Measurements from ENCODE around the gene ZNF22.

Gene ZNF22

DNA sequence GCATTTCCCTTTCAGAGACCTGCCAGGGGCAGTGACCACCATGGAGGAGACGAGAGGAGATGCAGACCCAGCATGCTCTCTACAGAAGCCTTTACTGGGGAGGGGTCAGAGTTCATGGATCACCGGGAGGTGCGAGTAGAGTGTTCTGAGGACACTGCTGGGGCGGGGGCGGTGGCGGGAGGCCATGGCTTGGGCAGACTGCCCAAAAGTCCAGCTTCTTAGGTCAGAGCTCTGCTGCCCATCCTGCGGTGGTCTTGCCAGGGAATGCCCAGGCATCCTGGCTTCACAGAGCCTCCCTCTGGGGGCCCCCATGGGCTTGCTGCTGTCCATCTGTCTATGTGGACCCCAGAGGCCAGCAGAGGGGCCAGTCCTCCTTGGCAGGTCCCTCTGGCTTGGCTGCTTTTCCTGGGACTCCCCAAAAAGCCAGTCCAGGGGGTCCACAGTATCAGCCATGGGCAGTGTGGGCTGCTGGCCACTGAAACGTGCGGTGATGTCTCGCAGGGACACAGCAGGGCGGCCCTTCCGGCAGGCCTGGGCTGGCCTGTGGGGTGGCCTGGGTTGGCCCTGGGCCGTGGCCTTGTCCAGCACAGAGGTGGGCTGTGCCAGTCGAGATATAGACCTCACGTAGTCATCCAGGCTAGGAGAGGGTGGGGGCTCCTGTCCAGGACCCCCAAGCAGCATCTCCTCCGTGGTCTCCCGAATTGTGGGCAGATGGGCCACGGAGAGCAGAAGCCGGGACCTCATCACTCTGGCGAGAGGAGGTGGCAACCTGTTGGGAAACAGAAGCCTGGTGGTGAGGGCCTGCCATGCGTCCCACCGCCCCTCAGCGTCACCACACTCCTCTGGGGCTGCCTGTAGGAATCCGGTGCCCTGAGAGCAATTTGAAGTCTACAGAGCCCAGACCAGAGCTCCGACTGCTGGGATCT lies 23.2 kb upstream of the ZNF22 start:
- no peak for DNase-seq (ENCODE audit: low spot score)

- DNase-seq (ENCODE audit: low spot score), result no peak
These were observed 22.5 kb upstream of the ZNF22 start for GRCh38 chr10:44978213-44978569.

DNA sequence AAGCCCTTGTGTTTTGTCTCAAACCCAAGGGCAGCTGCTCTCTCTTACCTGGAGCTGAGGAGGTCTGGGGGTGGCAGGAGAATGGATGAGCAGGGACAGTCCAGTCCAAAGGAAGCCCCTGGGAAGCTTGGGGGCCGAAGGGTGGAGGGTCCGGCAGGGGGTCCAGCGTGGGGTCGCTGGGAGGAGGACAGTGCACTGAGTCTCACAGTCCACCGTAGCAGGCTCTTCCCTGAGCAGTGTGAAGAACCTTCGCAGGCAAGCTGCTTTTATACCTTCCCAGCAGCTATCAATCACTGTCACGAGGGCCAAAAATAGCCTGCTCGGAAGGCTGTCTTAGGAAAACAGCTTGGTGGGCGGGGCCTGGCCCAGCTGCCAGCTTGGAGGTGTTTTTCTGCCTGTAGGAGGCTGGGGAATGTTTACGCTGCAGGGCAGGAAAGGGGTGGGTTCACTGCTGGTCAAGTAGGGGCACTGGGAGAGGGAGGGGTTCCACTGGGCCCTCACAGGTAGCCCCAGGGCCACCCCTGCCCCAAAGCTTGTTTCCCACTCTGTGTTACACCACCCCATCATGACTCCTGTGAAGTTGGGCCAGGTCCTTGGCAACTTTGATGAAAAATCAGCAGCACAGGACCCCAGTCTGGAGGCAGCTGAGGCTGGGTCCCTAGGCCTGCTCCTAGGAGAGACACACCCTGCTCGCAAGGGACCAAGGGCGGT lies 22.0 kb upstream of the ZNF22 start, which contains the start of gene DEPP1:
Gene DEPP1 (minus strand): TSS at position 240 of the 711 bp plus-strand sequence. CDS start 779 bp downstream, outside the sequence.
- DNase-seq (ENCODE audit: low spot score), result peak; percentile 87

GRCh38 chr10:44979281-44980191 lies 21.2 kb upstream of the ZNF22 start:
- no peak for DNase-seq (ENCODE audit: low spot score)

GRCh38 chr10:44980309-44981171 lies 20.2 kb upstream of the ZNF22 start:
- DNase-seq (ENCODE audit: low spot score), result no peak

DNA sequence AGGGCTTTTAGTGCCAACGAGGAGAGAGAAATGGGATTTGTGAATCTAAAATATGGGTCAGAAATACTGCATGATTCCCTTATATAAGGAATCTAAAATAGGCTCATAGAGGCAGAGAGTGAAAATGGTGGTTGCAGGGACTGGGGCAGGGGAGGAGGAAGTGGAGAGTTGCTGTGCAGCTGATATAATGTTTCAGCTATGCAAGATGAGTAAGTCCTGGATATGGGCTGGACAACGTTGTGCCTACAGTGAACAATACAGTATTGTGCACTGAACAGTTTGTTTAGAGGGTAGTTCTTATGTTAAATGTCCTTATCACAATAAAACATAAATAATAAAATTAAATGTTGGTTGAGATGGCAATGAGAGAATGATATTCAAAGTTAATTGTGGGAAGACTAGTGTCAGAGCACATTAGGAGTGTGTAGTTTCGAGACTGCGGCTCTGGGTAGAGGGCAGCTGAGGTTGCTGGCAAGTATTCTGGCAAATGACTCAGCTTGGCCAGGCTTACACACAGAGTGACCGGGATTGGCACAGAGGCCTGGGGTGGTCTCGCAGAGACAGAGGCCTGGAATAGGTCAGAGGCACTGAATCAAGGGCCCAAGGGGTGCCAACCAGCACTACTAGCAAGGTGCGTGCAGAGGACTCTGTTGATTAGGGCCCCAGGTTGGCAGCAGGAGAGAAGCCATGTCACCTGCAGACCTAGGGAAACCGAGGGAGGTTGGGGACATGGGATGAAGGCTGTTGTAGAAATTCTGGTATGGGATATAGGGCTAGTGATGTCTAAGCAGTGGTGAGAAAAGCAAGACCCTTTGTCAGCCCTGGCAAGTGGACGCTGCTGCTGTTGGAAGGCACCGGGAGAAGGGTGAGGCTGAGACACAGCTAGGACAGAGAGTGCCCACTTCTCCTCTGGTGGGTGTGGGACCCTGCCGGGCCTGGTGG lies 19.3 kb upstream of the ZNF22 start:
- no peak for DNase-seq (ENCODE audit: low spot score)

DNA sequence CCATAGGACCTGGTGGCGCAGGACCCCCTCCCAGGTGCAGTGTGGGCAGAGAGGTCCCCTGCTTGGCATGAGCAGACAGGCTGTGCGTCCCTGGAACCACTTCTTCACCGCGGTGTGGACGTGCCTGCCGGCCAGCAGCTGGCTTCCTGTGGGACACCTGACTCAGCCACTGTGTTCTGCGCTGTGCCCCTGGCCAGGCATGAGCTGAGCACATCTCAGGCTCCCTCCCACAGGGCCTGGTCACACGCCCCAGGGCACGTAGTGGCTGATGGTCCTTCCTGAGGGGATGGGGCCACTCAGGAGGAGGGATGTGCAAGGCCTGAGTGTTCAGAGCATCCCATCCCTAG lies 18.6 kb upstream of the ZNF22 start:
- no peak for DNase-seq (ENCODE audit: low spot score)

DNA sequence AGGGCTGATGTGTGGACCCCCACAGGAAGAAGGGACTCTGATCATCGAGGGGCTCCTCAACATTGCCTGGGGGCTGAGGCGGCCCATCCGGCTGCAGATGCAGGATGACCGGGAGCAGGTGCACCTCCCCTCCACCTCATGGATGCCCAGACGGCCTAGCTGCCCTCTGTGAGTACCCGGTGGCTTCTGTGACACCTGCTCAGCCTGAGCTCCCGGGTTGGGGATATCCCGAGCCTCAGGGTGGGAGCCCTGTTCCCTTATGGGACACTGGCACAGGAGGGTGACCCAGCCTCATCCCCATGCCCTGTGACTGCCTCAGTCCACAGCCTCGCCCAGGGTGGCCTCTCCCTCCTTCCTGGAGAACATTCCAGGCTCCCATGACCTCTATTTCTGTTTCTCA lies 18.2 kb upstream of the ZNF22 start:
- DNase-seq (ENCODE audit: low spot score), result no peak

DNA sequence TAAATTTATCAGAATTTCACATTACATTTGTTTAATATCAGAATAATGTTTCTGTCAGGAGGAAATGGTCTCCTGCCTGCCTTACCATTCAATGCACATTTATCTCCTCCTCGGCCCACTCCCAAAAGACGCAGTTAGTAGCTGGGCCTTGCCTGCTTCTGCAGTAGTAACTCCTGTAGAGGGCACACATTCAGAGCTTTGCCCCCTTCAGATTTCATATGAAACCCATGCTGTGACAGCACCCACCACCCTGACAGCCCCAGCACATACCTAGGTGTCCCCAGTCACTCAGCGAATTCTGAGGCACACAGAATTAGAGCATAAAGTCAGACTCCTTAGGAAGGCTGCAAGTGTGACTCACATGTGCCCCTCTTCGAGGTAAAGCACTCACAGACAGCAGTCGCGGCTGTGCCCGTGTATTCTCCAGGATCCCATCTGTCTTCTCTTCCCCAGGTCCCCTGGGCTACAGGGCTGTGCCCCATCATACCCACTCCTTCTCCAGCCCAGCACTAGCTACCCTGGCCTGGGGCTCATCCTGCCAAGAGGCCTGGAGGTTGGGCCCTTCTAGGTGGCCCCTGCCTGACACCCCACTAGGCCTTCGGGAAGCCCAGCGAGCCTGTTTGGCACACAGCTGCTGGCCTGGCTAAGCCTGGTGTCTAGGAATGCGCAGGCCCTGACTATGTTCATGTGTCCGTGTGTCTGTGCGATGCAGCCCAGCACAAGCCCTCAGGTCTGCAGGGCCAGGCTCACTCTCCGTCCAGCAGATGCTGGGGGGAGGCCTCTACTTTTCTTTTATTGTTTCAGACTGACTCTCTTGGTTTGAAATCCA lies 17.4 kb upstream of the ZNF22 start:
- DNase-seq (ENCODE audit: low spot score), result no peak

DNA sequence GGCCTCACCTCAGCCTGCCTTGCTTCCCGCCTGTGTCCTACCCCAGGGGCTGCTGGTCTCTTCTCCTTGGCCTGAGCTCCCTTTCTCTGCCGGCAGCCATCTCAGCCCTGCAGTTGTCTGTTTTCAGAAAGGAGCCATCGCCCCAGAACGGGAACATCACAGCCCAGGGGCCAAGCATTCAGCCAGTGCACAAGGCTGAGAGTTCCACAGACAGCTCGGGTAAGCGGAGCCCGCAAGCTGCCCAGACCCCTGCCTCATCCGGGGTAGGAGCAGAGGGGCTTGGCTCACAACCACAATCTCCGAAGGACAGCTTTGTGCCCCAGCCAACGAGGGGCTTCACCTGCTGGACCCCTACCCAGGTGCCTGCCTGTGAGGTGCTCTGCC lies 16.8 kb upstream of the ZNF22 start:
- DNase-seq (ENCODE audit: low spot score), result no peak

DNA sequence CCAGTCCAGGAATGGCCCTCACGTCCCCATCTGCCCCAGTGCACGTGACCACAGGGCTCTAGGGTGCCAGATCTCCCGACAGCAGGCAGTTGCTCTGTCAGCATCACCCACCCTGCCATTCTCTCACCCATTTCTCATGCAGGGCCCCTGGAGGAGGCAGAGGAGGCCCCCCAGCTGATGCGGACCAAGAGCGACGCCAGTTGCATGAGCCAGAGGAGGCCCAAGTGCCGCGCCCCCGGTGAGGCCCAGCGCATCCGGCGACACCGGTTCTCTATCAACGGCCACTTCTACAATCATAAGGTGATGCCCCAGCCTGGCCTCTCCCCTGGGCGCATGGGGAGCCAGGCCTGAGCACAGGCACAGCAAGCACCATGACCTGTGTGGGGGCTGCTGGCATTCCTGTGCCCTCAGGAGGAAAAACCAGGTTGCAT lies 16.0 kb upstream of the ZNF22 start:
- DNase-seq (ENCODE audit: low spot score), result no peak

GRCh38 chr10:44985175-44985681 lies 15.5 kb upstream of the ZNF22 start:
- DNase-seq (ENCODE audit: low spot score), result no peak

DNA sequence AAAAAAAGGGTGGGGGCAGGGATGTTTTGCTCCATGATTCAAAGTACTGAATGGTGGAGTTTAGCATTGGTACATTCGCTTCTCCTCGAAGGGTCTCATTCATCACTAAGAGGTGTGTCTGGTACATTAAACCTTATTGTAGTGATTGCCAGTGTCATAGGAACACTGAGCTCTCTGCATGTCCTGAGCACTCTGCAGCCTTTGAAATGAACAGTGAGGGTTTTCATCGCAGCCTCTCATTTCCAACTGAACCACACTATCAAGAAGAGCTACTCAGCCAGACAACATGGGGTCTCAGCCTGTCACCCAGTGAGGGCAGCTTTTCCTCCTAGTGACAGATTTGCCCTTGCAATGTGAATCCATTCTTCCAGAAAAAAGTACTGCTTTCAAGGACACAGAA lies 14.5 kb upstream of the ZNF22 start:
- no peak for DNase-seq (ENCODE audit: low spot score)

DNA sequence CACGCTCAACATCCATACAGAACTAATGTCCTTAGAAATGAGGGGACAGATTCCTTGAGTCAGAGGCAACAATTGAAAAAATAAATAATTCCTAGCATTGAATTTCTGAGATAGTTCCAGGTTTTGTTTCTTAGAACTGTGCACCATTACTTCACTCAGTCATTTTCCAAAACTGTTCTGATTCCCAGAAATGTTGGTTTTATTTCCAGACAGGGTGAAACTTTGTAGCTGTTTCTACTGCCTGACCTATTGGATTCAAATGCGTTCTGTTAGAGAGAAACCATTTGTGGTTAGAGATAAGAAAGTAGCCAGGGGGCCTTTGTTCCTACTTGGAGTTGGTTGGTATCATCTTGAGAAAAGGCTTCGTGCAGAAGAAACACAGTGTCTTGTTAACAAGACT lies 14.1 kb upstream of the ZNF22 start:
- no peak for DNase-seq (ENCODE audit: low spot score)

DNA sequence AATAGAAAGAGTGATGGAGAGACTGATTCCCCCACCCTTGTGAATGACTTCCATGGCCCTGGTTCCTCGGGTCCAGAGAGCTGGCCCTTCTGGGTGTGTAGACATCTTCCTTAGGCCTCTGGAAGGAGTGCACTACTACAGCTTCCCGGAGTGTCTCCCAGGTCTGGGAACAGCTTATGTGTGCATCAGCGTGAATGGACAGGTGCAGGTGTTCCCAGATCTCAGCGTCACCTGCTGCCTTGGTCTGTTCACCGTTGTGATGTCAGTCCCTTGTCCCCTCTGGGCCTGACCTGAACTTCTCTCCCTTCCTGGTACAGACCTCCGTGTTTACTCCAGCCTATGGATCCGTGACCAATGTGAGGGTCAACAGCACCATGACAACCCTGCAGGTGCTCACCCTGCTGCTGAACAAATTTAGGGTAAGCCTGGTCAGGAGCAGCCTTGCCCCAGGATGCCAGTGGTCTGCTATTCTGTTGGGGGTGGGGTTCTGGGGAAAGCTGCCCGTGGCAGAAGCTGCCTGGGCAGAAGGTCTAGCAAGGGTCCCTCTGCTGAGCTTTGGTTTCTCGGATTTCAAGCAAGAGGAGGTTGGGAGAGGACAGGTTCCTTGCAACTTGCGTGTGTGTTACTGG lies 11.7 kb upstream of the ZNF22 start:
- DNase-seq (ENCODE audit: low spot score), result no peak

GRCh38 chr10:44989597-44990301 lies 11.0 kb upstream of the ZNF22 start:
- no peak for DNase-seq (ENCODE audit: low spot score)

- DNase-seq (ENCODE audit: low spot score), result no peak
These were observed 10.4 kb upstream of the ZNF22 start for GRCh38 chr10:44990302-44990655.

DNA sequence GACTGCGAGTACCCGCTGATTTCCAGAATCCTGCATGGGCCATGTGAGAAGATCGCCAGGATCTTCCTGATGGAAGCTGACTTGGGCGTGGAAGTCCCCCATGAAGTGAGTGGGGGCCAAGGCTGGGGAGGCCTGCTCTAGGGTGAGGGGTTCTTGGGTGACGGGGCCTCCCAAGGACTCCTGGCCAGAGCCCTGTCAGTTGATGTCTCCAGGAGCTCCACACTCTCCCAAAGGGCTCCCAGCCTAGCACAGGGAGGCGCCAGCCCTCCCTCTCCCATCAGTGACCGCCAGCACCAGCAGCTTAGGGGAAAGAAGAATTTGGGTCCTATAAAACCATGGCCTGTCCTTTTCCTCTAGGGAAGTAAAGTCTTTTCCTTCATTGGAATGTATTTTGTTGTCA lies 9.8 kb upstream of the ZNF22 start:
- no peak for DNase-seq (ENCODE audit: low spot score)
